ENCODE results near the gene C1orf167. TPM values are rescaled to one million over a fixed set of nuclear protein-coding genes. Genes with fewer than 3 reads are reported as not detected.

C1orf167 gene
- total RNA-seq, 1 experiment from 2014 or later, result not detected

DNA sequence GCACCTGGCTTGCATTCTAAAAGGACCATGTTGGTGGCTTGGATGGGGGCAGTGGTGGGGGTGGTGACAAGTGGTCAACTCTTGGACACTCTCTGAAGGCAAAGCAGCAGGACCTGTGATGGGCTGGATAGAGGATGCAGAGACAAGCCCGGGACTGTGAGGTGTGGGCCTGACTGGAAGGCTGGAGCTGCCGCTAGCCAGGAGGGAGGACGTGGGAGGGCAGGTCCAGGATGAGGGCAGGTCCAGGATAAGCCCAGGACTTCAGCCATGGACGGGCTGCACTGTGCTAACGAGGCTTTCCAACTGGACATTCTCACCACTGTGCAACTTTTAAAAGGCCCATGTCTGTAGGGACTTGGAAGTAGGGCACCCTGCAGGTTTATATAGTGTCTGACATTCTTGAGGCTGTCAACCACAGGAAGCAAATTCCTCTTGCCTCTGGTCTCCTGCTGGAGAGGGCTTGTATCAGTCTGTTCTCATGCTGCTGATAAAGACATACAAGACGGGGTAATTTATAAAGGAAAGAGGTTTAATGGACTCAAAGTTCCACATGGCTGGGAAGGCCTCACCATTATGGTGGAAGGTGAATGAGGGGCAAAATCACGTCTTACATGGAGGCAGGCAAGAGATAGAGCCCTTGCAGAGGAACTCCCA lies 8.3 kb upstream of the C1orf167 start:
- BruUV-seq (replicated peaks), result no TSS peak
- Mint-ChIP-seq H3K36me3 (ENCODE audit: insufficient read depth, unreplicated experiment) (peaks cover 7% of the 10 kb centered on the region), H3K4me1 (ENCODE audit: insufficient read depth, unreplicated experiment) (peaks cover 6% of the 10 kb centered on the region), H3K27me3 (ENCODE audit: insufficient read depth, unreplicated experiment) (no peaks in the 10 kb centered on the region), H3K9me3 (ENCODE audit: unreplicated experiment) (no peaks in the 10 kb centered on the region), H3K4me3 (ENCODE audit: unreplicated experiment) (no peak overlapping the region), H3K27ac (ENCODE audit: low read depth, unreplicated experiment) (no peak overlapping the region)
- intact Hi-C loops (cut with micrococcal nuclease), result no loop called here
- ChIA-PET POLR2A (interaction anchor here (0.6 to 0.8 kb wide), 4 partner anchors 17 to 66 kb away, joined by 3 read pairs; no protein-coding TSS in a partner anchor), CTCF (no interaction called here)
- TF ChIP-seq, protein P1, sequence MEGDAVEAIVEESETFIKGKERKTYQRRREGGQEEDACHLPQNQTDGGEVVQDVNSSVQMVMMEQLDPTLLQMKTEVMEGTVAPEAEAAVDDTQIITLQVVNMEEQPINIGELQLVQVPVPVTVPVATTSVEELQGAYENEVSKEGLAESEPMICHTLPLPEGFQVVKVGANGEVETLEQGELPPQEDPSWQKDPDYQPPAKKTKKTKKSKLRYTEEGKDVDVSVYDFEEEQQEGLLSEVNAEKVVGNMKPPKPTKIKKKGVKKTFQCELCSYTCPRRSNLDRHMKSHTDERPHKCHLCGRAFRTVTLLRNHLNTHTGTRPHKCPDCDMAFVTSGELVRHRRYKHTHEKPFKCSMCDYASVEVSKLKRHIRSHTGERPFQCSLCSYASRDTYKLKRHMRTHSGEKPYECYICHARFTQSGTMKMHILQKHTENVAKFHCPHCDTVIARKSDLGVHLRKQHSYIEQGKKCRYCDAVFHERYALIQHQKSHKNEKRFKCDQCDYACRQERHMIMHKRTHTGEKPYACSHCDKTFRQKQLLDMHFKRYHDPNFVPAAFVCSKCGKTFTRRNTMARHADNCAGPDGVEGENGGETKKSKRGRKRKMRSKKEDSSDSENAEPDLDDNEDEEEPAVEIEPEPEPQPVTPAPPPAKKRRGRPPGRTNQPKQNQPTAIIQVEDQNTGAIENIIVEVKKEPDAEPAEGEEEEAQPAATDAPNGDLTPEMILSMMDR (IDR thresholded peaks at IDR 0.05; ENCODE audit: unreplicated experiment), result no peak
- no peak for DNase-seq (ENCODE audit: unreplicated experiment)

DNA sequence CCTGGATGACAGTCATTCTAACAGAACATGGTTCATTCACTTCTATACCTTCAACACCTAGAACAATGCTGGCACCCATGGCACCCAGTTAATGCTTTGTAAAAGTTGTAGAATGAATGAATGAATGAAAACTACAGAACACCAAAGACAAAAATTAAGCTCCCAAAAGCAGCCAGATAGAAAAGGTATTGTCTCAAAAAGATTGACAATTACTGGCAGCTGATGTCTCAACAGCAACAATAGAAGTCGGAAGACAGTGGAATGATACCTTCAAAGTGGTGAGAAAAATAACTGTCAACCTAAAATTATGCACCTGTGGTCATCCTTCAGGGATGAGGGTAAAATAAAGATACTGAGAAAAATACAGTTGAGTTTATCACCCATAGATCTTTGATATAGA lies 4.9 kb upstream of the C1orf167 start:
- no peak overlapping the region for H3K4me3 Mint-ChIP-seq (ENCODE audit: unreplicated experiment)
- no TSS peak for BruUV-seq (replicated peaks)
- intact Hi-C loops (cut with micrococcal nuclease), result no loop called here
- H3K36me3 Mint-ChIP-seq (ENCODE audit: insufficient read depth, unreplicated experiment), result no peaks in the 10 kb centered on the region
- H3K27ac Mint-ChIP-seq (ENCODE audit: low read depth, unreplicated experiment), result no peak overlapping the region
- TF ChIP-seq, protein P1 (IDR thresholded peaks at IDR 0.05; ENCODE audit: unreplicated experiment), result no peak
- ChIA-PET POLR2A (no interaction called here), CTCF (interaction anchor here (1.0 kb wide), 1 partner anchor 11 kb away, joined by 4 read pairs; no protein-coding TSS in a partner anchor)
- H3K9me3 Mint-ChIP-seq (ENCODE audit: unreplicated experiment), result no peaks in the 10 kb centered on the region
- DNase-seq (ENCODE audit: unreplicated experiment), result no peak
- no peaks in the 10 kb centered on the region for H3K4me1 Mint-ChIP-seq (ENCODE audit: insufficient read depth, unreplicated experiment)
- peaks cover 13% of the 10 kb centered on the region for H3K27me3 Mint-ChIP-seq (ENCODE audit: insufficient read depth, unreplicated experiment)

DNA sequence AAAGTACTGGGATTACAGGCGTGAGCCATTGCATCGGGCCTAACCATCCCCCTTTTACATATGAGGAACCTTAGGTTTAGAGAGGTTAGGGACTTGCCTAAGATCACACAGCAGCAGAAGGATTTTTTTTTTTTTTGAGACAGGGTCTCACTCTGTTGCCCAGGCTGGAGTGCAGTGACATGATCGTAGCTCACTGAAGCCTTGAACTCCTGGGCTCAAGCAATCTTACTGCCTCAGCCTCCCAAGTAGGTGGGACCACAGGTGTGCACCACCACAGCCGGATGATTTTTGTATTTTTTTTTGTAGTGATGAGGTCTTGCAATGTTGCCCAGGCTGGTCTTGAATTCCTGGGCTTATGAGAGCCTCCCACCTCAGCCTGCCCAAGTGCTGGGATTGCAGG lies 2.2 kb upstream of the C1orf167 start:
- ChIA-PET CTCF (interaction anchor here (0.7 kb wide), 1 partner anchor 136 kb away, joined by 3 read pairs; no protein-coding TSS in a partner anchor), POLR2A (no interaction called here)
- peaks cover 13% of the 10 kb centered on the region for H3K27me3 Mint-ChIP-seq (ENCODE audit: insufficient read depth, unreplicated experiment)
- no peak overlapping the region for H3K27ac Mint-ChIP-seq (ENCODE audit: low read depth, unreplicated experiment)
- intact Hi-C loops (cut with micrococcal nuclease), result no loop called here
- no peaks in the 10 kb centered on the region for H3K9me3 Mint-ChIP-seq (ENCODE audit: unreplicated experiment)
- no peak for DNase-seq (ENCODE audit: unreplicated experiment)
- no TSS peak for BruUV-seq (replicated peaks)
- H3K4me3 Mint-ChIP-seq (ENCODE audit: unreplicated experiment), result no peak overlapping the region
- no peaks in the 10 kb centered on the region for H3K36me3 Mint-ChIP-seq (ENCODE audit: insufficient read depth, unreplicated experiment)
- TF ChIP-seq, protein P1 (IDR thresholded peaks at IDR 0.05; ENCODE audit: unreplicated experiment), result no peak
- H3K4me1 Mint-ChIP-seq (ENCODE audit: insufficient read depth, unreplicated experiment), result no peaks in the 10 kb centered on the region

DNA sequence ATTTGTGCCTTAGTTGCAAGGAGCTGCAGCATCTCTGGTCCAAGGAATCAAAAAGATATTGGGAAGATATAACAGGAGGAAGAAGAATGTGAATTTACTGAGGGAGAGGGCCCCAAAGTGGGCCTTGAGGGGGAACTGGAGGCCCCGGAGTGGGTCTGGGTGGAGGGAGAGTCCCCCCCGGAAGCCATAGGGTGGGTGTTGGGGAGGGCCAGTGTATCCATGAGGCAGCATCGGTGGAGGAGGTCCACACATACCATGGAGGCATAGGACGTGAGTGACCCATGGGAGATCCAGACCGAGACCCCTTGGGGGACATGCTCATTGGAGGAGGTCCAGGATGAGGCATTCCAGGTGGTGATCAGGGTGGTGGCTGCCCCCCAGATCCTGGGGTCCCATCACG lies 708 bp upstream of the C1orf167 start:
- no peak for DNase-seq (ENCODE audit: unreplicated experiment)
- CTCF ChIA-PET, result no interaction called here
- POLR2A ChIA-PET, result no interaction called here
- TF ChIP-seq, protein P1 (IDR thresholded peaks at IDR 0.05; ENCODE audit: unreplicated experiment), result no peak
- no TSS peak for BruUV-seq (replicated peaks)
- Mint-ChIP-seq H3K9me3 (ENCODE audit: unreplicated experiment) (no peaks in the 10 kb centered on the region), H3K36me3 (ENCODE audit: insufficient read depth, unreplicated experiment) (no peaks in the 10 kb centered on the region), H3K4me3 (ENCODE audit: unreplicated experiment) (no peak overlapping the region), H3K27me3 (ENCODE audit: insufficient read depth, unreplicated experiment) (peaks cover 13% of the 10 kb centered on the region), H3K4me1 (ENCODE audit: insufficient read depth, unreplicated experiment) (no peaks in the 10 kb centered on the region), H3K27ac (ENCODE audit: low read depth, unreplicated experiment) (no peak overlapping the region)
- intact Hi-C loops (cut with micrococcal nuclease), result no loop called here

Measured in MCF 10A (cell line).